Prostate gland (tissue), 2 donors: Measurements from ENCODE around the gene UBAC2. TPM values are rescaled to one million over a fixed set of nuclear protein-coding genes. Genes with fewer than 3 reads are reported as not detected.

Source experiments
- DNase-seq: peaks from one replicate; pipeline ENCODE4 v3.0.0-alpha.2; 2019; ENCODE audit warnings: low spot score
- H3K27ac ChIP-seq, 2 donors: fragments of 200-600 bp; sonication (generic); 2 replicates each; pipeline ENCODE4 v1.5.1; 2017 to 2019
- H3K27me3 ChIP-seq: fragments of 200-600 bp; sonication (generic); replicated peaks from 2 replicates; pipeline ENCODE4 v1.5.1; 2019; ENCODE audit not compliant: insufficient read depth
- H3K36me3 ChIP-seq, 2 donors: fragments of 200-600 bp; sonication (generic); 1 replicate in 1 of 2; 2 replicates in 1 of 2; pipeline versions ENCODE4 v1.5.1 to v1.8.1; 2017 to 2019
- H3K4me1 ChIP-seq: fragments of 200-600 bp; sonication (generic); replicated peaks from 2 replicates; pipeline ENCODE4 v1.5.1; 2019
- H3K4me3 ChIP-seq, 2 donors: fragments of 200-600 bp; sonication (generic); 2 replicates each; pipeline ENCODE4 v1.5.1; 2017 to 2019
- H3K9me3 ChIP-seq: fragments of 200-600 bp; sonication (generic); 2 replicates; pipeline ENCODE4 v1.5.1; 2017
- CTCF ChIP-seq, 4 experiments: fragments of 200-600 bp in 2 of 4; fragments of 450-650 bp in 2 of 4; sonication (generic) in 2 of 4; IDR thresholded peaks; 1 replicate in 3 of 4; 2 replicates in 1 of 4; pipeline ENCODE4 v1.5.1; 2016 to 2019; ENCODE audit warnings: antibody characterized with exemption in 4 of 4, mild to moderate bottlenecking in 2 of 4, moderate library complexity in 2 of 4
- POLR2A ChIP-seq: fragments of 450-650 bp; IDR thresholded peaks from one replicate; pipeline ENCODE4 v1.6.1; 2016; ENCODE audit warnings: antibody characterized with exemption, mild to moderate bottlenecking
- POLR2AphosphoS5 ChIP-seq: sonication (generic); formaldehyde crosslinking; IDR thresholded peaks from one replicate; pipeline ENCODE4 v1.6.1; 2017; ENCODE audit warnings: antibody characterized with exemption
- WGBS: methylation state at CpG from one replicate; pipeline ENCODE4 v1.1.5; 2018; 5-methylcytosine and 5-hydroxymethylcytosine counted together
- intact Hi-C: fragments of 100-400 bp; cut with DNase I; formaldehyde crosslinking; loops from one replicate; pipeline ENCODE4 v1.14.2; 2022
- total RNA-seq, 2 donors: library from RNA; depleted of rRNA; stranded (reverse); fragments of >200 nt; gene quantifications; one replicate each; pipeline ENCODE4 v1.1.0, GENCODE V29; 2016

UBAC2 gene
- total RNA-seq, 2 donors from 2014 or later, result 60.7 to 86.9 TPM

- H3K27ac ChIP-seq, result no peak overlapping the region
These were observed 157.3 kb downstream of the UBAC2 start for GRCh38 chr13:99357941-99358340.

GRCh38 chr13:99359528-99359927, 158.9 kb downstream of the UBAC2 start:
- Histone ChIP-seq H3K4me3 (no peak overlapping the region), H3K27ac (no peak overlapping the region), H3K36me3 (no peaks in the 10 kb centered on the region), H3K27me3 (no peaks in the 10 kb centered on the region), H3K9me3 (no peaks in the 10 kb centered on the region), H3K4me1 (no peaks in the 10 kb centered on the region)
- 89% methylated on average over 6 of the region's 6 CpGs for WGBS
- no peak for DNase-seq
- intact Hi-C loops, result no loop called here
- TF ChIP-seq CTCF (IDR thresholded peaks at IDR 0.05) (no peak), POLR2AphosphoS5 (no peak), POLR2A (no peak)

More at GRCh38 chr13:99357941-99358340, 157.3 kb downstream of the UBAC2 start:
- no peaks in the 10 kb centered on the region for H3K36me3 ChIP-seq
- no peak for DNase-seq
- WGBS, result 93% methylated on average over 6 of the region's 6 CpGs
- no peaks in the 10 kb centered on the region for H3K4me1 ChIP-seq
- no peaks in the 10 kb centered on the region for H3K27me3 ChIP-seq
- intact Hi-C loops, result no loop called here
- no peaks in the 10 kb centered on the region for H3K9me3 ChIP-seq
- TF ChIP-seq POLR2A, result no peak
- TF ChIP-seq CTCF (IDR thresholded peaks at IDR 0.05), result no peak
- no peak for TF ChIP-seq POLR2AphosphoS5
- H3K4me3 ChIP-seq, result no peak overlapping the region

- intact Hi-C loops, result no loop called here
- H3K27me3 ChIP-seq, result no peaks in the 10 kb centered on the region
- H3K36me3 ChIP-seq, result no peaks in the 10 kb centered on the region
- H3K4me3 ChIP-seq, result no peak overlapping the region
- H3K4me1 ChIP-seq, result no peaks in the 10 kb centered on the region
- no peaks in the 10 kb centered on the region for H3K9me3 ChIP-seq
- no peak overlapping the region for H3K27ac ChIP-seq
- TF ChIP-seq POLR2AphosphoS5 (no peak), POLR2A (no peak), CTCF (IDR thresholded peaks at IDR 0.05) (no peak)
- WGBS, result 96% methylated on average over 10 of the region's 10 CpGs
- DNase-seq, result no peak
These were observed 160.0 kb downstream of the UBAC2 start for GRCh38 chr13:99360696-99361095.

- Histone ChIP-seq H3K9me3 (no peaks in the 10 kb centered on the region), H3K27ac (no peak overlapping the region), H3K4me3 (no peak overlapping the region), H3K4me1 (no peaks in the 10 kb centered on the region), H3K27me3 (no peaks in the 10 kb centered on the region), H3K36me3 (no peaks in the 10 kb centered on the region)
- TF ChIP-seq CTCF (IDR thresholded peaks at IDR 0.05), result no peak
- TF ChIP-seq POLR2AphosphoS5, result no peak
- no peak for TF ChIP-seq POLR2A
- WGBS, result 81% methylated on average over 3 of the region's 3 CpGs
- DNase-seq, result no peak
- intact Hi-C loops, result no loop called here
These were observed 160.5 kb downstream of the UBAC2 start for GRCh38 chr13:99361197-99361596.

- Histone ChIP-seq H3K4me1 (no peaks in the 10 kb centered on the region), H3K27me3 (no peaks in the 10 kb centered on the region), H3K36me3 (no peaks in the 10 kb centered on the region), H3K9me3 (no peaks in the 10 kb centered on the region), H3K27ac (no peak overlapping the region), H3K4me3 (no peak overlapping the region)
- 89% methylated on average over 1 of the region's 1 CpG for WGBS
- TF ChIP-seq CTCF (IDR thresholded peaks at IDR 0.05), result no peak
- no peak for TF ChIP-seq POLR2AphosphoS5
- no peak for TF ChIP-seq POLR2A
- intact Hi-C loops, result no loop called here
- no peak for DNase-seq
These were observed 161.7 kb downstream of the UBAC2 start for GRCh38 chr13:99362362-99362761.
